Endothelial cell (in vitro differentiated cells): ENCODE measurements around the gene DYSF. TPM values are rescaled to one million over a fixed set of nuclear protein-coding genes. Genes with fewer than 3 reads are reported as not detected.

Experiments
- DNase-seq: peaks from one replicate; pipeline ENCODE4 v3.0.0; 2021; ENCODE audit warnings: low spot score
- H3K27ac Mint-ChIP-seq: one replicate; pipeline ENCODE4 v1.8.0; 2021; ENCODE audit warnings: mixed read lengths, inconsistent platforms; ENCODE audit not compliant: unreplicated experiment
- H3K27me3 Mint-ChIP-seq: one replicate; pipeline ENCODE4 v1.8.0; 2021; ENCODE audit warnings: mild to moderate bottlenecking, moderate library complexity, mixed read lengths, inconsistent platforms; ENCODE audit not compliant: unreplicated experiment
- H3K36me3 Mint-ChIP-seq: one replicate; pipeline ENCODE4 v1.8.0; 2021; ENCODE audit warnings: mild to moderate bottlenecking, low read depth, mixed read lengths, inconsistent platforms; ENCODE audit not compliant: unreplicated experiment
- H3K4me1 Mint-ChIP-seq: one replicate; pipeline ENCODE4 v1.8.0; 2021; ENCODE audit warnings: mild to moderate bottlenecking, mixed read lengths, inconsistent platforms; ENCODE audit not compliant: unreplicated experiment
- H3K4me3 Mint-ChIP-seq: one replicate; pipeline ENCODE4 v1.8.0; 2021; ENCODE audit warnings: mild to moderate bottlenecking, mixed read lengths, inconsistent platforms; ENCODE audit not compliant: unreplicated experiment
- H3K9me3 Mint-ChIP-seq: one replicate; pipeline ENCODE4 v1.8.0; 2021; ENCODE audit warnings: mixed read lengths, inconsistent platforms; ENCODE audit not compliant: unreplicated experiment
- total RNA-seq: library from RNA; stranded (reverse); fragmentation: NEBNext Ultra II Directional; extraction: Animal tissue kit (Norgen Biotek cat#: 25700); gene quantifications from one replicate; pipeline ENCODE4 v1.2.1, GENCODE V29; 2021; ENCODE audit not compliant: unreplicated experiment
- TF ChIP-seq, protein P1 (sequence below): fragments of 200-600 bp; sonication (generic); IDR thresholded peaks from one replicate; pipeline ENCODE4 v1.5.0; 2021; ENCODE audit warnings: antibody characterized with exemption; ENCODE audit not compliant: unreplicated experiment

DYSF gene
- total RNA-seq, 1 donor from 2014 or later: 566 TPM

DNA sequence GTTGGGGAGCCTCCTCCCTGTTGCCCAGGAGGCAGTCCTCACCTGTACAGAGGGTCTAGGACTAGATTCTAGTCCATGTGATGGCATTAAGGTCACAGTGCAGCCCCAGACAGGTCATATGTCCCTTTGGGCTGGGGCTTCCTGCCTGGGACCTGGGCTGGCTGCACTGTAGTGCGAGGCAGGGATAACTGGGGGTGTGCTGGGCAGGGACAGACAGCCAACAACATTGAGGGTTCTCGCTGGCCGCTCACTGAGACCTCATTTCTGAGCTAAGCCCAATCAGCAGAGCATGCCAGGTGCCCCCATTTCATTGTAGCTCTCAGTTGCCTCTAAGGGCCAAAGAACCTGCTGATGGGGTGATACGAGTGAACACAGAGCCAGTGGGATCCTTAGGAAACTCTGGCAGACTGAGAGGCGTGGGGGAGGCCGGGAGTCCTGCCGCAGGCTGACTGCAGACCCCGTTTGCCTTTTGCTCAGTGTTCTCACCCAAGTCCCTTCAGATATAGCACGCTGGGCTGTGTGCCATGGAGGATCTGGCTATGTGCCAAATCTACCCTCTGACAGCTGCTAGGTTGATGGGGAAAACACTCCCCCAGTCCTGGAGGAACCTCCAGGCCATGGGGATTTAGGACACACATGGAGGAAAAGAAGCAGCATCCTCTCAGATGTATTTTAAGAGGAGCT lies 51.9 kb downstream of the DYSF start:
- Mint-ChIP-seq H3K4me3 (peak overlapping the region; percentile 75), H3K9me3 (no peaks in the 10 kb centered on the region), H3K4me1 (peaks cover 69% of the 10 kb centered on the region), H3K27ac (peak overlapping the region; percentile 84), H3K27me3 (peaks cover 29% of the 10 kb centered on the region), H3K36me3 (peaks cover 53% of the 10 kb centered on the region)
- TF ChIP-seq, protein P1, sequence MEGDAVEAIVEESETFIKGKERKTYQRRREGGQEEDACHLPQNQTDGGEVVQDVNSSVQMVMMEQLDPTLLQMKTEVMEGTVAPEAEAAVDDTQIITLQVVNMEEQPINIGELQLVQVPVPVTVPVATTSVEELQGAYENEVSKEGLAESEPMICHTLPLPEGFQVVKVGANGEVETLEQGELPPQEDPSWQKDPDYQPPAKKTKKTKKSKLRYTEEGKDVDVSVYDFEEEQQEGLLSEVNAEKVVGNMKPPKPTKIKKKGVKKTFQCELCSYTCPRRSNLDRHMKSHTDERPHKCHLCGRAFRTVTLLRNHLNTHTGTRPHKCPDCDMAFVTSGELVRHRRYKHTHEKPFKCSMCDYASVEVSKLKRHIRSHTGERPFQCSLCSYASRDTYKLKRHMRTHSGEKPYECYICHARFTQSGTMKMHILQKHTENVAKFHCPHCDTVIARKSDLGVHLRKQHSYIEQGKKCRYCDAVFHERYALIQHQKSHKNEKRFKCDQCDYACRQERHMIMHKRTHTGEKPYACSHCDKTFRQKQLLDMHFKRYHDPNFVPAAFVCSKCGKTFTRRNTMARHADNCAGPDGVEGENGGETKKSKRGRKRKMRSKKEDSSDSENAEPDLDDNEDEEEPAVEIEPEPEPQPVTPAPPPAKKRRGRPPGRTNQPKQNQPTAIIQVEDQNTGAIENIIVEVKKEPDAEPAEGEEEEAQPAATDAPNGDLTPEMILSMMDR: no peak
- no peak for DNase-seq

DNA sequence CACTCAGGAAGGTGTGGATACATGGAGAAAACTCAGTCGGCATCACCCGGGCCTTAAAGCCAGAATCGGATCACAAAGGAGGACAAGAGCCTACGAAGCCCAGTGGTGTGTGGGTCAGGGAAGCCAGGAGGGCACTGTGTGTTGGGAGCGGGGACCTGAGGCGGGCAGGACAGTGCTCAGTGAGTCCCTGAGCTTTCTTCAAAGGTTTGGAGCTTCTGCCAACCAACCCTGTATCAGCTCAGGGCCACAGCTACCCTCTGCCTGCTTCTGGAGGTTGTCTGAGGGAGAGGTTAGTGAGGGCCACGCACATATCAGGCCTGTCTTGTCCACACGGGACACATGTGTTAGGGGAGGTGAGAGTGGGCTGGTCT lies 52.4 kb downstream of the DYSF start:
- H3K27ac Mint-ChIP-seq: peak overlapping the region; percentile 84
- H3K4me3 Mint-ChIP-seq: peak overlapping the region; percentile 75
- peaks cover 71% of the 10 kb centered on the region for H3K4me1 Mint-ChIP-seq
- TF ChIP-seq, protein P1: no peak
- H3K27me3 Mint-ChIP-seq: peaks cover 28% of the 10 kb centered on the region
- peaks cover 58% of the 10 kb centered on the region for H3K36me3 Mint-ChIP-seq
- no peaks in the 10 kb centered on the region for H3K9me3 Mint-ChIP-seq
- DNase-seq: no peak

DNA sequence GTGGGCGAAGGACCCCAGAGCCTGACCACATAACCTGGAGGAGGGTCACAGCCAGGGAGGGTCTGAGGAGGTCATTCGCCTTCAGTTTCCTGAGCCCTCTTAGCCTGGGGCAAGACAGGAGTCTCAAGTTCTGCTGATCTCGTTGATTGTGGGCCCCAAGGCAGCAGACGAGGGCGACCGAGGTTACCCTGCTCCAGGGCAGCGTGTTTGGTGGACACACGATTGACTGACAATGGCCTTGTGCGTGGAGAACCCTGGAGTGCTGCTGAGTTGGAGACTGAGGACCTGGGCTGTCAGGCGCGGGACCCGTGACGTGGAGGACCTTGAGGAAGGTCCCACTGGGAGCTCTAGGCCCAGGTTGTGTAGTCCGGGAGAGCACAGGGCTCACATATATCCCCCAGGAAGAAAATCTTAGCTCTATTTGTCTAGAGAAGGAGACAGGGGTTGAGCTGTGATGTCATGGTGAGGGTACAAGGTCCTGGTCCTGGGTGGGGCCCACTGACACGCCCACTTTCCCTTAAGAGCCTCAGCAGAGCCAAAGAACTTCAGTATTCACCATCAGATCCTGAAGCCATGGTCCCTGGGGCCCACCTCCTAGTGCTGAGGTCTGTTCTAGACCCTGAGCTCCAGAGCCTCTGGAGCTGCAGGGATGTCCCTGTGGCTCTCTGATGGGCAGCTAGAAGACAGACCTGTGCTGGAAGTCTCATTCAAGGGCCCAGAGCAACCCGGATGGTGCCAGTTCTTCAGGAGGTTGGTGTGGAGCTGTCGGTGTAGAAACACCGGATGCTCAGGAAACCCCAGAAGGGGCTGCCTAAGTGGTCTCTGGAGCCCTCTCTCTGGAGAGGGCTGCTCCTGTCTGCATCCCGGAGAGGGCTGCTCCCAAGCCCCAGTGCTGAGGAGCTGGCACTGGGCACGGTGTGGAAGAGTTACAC lies 53.1 kb downstream of the DYSF start:
- H3K4me1 Mint-ChIP-seq: peaks cover 66% of the 10 kb centered on the region
- no peaks in the 10 kb centered on the region for H3K9me3 Mint-ChIP-seq
- peaks cover 24% of the 10 kb centered on the region for H3K27me3 Mint-ChIP-seq
- peak overlapping the region; percentile 72 for H3K27ac Mint-ChIP-seq
- H3K4me3 Mint-ChIP-seq: peak overlapping the region; percentile 75
- peaks cover 60% of the 10 kb centered on the region for H3K36me3 Mint-ChIP-seq
- TF ChIP-seq, protein P1: no peak
- no peak for DNase-seq

DNA sequence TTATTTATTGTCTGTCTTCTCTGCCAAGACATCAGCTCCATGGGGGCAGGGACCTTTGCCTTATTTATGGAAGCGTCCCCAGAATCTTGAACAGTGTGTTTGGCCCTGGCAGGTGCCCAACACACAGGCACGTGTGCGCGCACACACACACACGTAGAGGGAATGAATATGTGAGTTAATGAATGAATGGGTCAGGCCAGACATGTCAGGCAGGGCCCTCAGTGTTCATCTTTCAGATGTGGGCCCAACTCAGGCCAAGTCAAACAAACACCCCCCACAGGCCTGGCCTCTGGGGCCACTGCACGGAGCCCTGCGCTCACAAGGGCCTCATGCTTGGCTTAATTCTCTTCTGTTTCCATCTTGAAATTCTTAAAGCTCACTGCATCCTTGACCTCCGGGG lies 54.1 kb downstream of the DYSF start:
- Mint-ChIP-seq H3K4me1 (peaks cover 56% of the 10 kb centered on the region), H3K9me3 (no peaks in the 10 kb centered on the region), H3K36me3 (peaks cover 57% of the 10 kb centered on the region), H3K27ac (peak overlapping the region; percentile 70), H3K4me3 (no peak overlapping the region), H3K27me3 (peaks cover 16% of the 10 kb centered on the region)
- no peak for DNase-seq
- TF ChIP-seq, protein P1: no peak
